ENCODE measurements around the gene NFASC. TPM values are rescaled to one million over a fixed set of nuclear protein-coding genes. Genes with fewer than 3 reads are reported as not detected.

Gene NFASC
- total RNA-seq, 1 donor from 2014 or later: 2.7 TPM

GRCh38 chr1:205002705-205003104 is 132.0 kb downstream of the NFASC start:
- ATAC-seq (no peak), DNase-seq (ENCODE audit: low spot score) (no peak)

GRCh38 chr1:205003358-205004131 is 132.9 kb downstream of the NFASC start:
- ATAC-seq (peak; percentile 92), DNase-seq (ENCODE audit: low spot score) (peak; percentile 91)

- DNase-seq (ENCODE audit: low spot score) (no peak), ATAC-seq (peak; percentile 30)
Measured at GRCh38 chr1:205004351-205004750, 133.7 kb downstream of the NFASC start.

GRCh38 chr1:205008896-205009295 is 138.2 kb downstream of the NFASC start:
- ATAC-seq (no peak), DNase-seq (ENCODE audit: low spot score) (no peak)

GRCh38 chr1:205009670-205010069 is 139.0 kb downstream of the NFASC start:
- ATAC-seq: no peak
- DNase-seq (ENCODE audit: low spot score): no peak

GRCh38 chr1:205012391-205013140 is 141.9 kb downstream of the NFASC start:
- DNase-seq (ENCODE audit: low spot score) (no peak), ATAC-seq (no peak)

- DNase-seq (ENCODE audit: low spot score) (peak; percentile 72), ATAC-seq (peak; percentile 92)
Measured at GRCh38 chr1:205013683-205014367, 143.2 kb downstream of the NFASC start.

- no peak for ATAC-seq
- DNase-seq (ENCODE audit: low spot score): no peak
Measured at GRCh38 chr1:205014783-205015182, 144.1 kb downstream of the NFASC start.

- no peak for DNase-seq (ENCODE audit: low spot score)
- ATAC-seq: no peak
Measured at GRCh38 chr1:205015241-205015640, 144.6 kb downstream of the NFASC start.

GRCh38 chr1:205016075-205016474 is 145.4 kb downstream of the NFASC start:
- no peak for ATAC-seq
- DNase-seq (ENCODE audit: low spot score): no peak

- DNase-seq (ENCODE audit: low spot score) (no peak), ATAC-seq (no peak)
Measured at GRCh38 chr1:205016584-205016983, 145.9 kb downstream of the NFASC start.

- ATAC-seq: no peak
- no peak for DNase-seq (ENCODE audit: low spot score)
Measured at GRCh38 chr1:205017001-205017400, 146.3 kb downstream of the NFASC start.

- ATAC-seq (no peak), DNase-seq (ENCODE audit: low spot score) (no peak)
Measured at GRCh38 chr1:205017766-205018165, 147.1 kb downstream of the NFASC start.

GRCh38 chr1:205018381-205018780 is 147.7 kb downstream of the NFASC start:
- no peak for DNase-seq (ENCODE audit: low spot score)
- no peak for ATAC-seq

- DNase-seq (ENCODE audit: low spot score) (no peak), ATAC-seq (no peak)
Measured at GRCh38 chr1:205020466-205020865, 149.8 kb downstream of the NFASC start.

- ATAC-seq (no peak), DNase-seq (ENCODE audit: low spot score) (no peak)
Measured at GRCh38 chr1:205024679-205025078, 154.0 kb downstream of the NFASC start.

GRCh38 chr1:205025239-205025638 is 154.6 kb downstream of the NFASC start:
- DNase-seq (ENCODE audit: low spot score): no peak
- ATAC-seq: no peak

- DNase-seq (ENCODE audit: low spot score) (no peak), ATAC-seq (no peak)
Measured at GRCh38 chr1:205026181-205026580, 155.5 kb downstream of the NFASC start.

- no peak for DNase-seq (ENCODE audit: low spot score)
Measured at GRCh38 chr1:205028390-205028789, 157.7 kb downstream of the NFASC start.

GRCh38 chr1:205028924-205029323 is 158.3 kb downstream of the NFASC start:
- ATAC-seq: no peak
- DNase-seq (ENCODE audit: low spot score): no peak

More at GRCh38 chr1:205028390-205028789, 157.7 kb downstream of the NFASC start:
- no peak for ATAC-seq

- DNase-seq (ENCODE audit: low spot score) (no peak), ATAC-seq (no peak)
Measured at GRCh38 chr1:205030241-205030640, 159.6 kb downstream of the NFASC start.

GRCh38 chr1:205030896-205031295 is 160.2 kb downstream of the NFASC start:
- DNase-seq (ENCODE audit: low spot score) (no peak), ATAC-seq (no peak)
